SJCRH30 (cell line): Measurements from ENCODE around the gene MGLL. TPM values are rescaled to one million over a fixed set of nuclear protein-coding genes. Genes with fewer than 3 reads are reported as not detected.

Experiments used
- total RNA-seq: library from RNA; depleted of rRNA; stranded (reverse); fragments of >200 nt; shearing (Covaris generic); gene quantifications from 2 replicates; pipeline ENCODE4 v1.2.3, GENCODE V29; 2014; rRNA removed

Gene MGLL
- total RNA-seq, 1 experiment from 2014 or later = 41.7 TPM

Other genes starting within 250 kb of the MGLL start
- gene TPRA1, start 231.8 kb downstream of the MGLL start, total RNA-seq = 24.4 and 24.8 TPM in 2 replicates
- 179 and 182 TPM in 2 replicates for gene MCM2, start 224.1 kb downstream of the MGLL start, total RNA-seq
- 10.7 and 10.9 TPM in 2 replicates for gene PODXL2, start 193.3 kb downstream of the MGLL start, total RNA-seq
- gene ABTB1, start 149.6 kb downstream of the MGLL start, total RNA-seq = 5.4 and 6.1 TPM in 2 replicates
- gene KBTBD12, start 92.7 kb upstream of the MGLL start, total RNA-seq = not detected in 2 replicates
- gene SEC61A1, start 229.9 kb upstream of the MGLL start, total RNA-seq = 148 TPM in 2 replicates